Measurements from ENCODE around the gene OSBPL5. TPM values are rescaled to one million over a fixed set of nuclear protein-coding genes. Genes with fewer than 3 reads are reported as not detected.

Gene OSBPL5
- total and polyA plus RNA-seq, 5 donors from 2014 or later = 0.22 to 2.2 (median 0.23) TPM; not detected in 2

GRCh38 chr11:3205261-3206155 lies 40.4 kb upstream of the OSBPL5 start:
- H3K4me1 ChIP-seq (ENCODE audit: control insufficient read depth, insufficient read depth, low read length, poor library complexity, severe bottlenecking) = no peaks in the 10 kb centered on the region
- no peak for ATAC-seq (ENCODE audit: low read depth in 2 of 2)

GRCh38 chr11:3204141-3205015 lies 39.3 kb upstream of the OSBPL5 start:
- ATAC-seq (ENCODE audit: low read depth in 2 of 2) (no peak), DNase-seq (no peak)
- no peaks in the 10 kb centered on the region for H3K36me3 Mint-ChIP-seq
- H3K4me1 Mint-ChIP-seq = peaks cover 0 to 5% (median 0%) of the 10 kb centered on the region in 4 donors
- H3K27ac Mint-ChIP-seq = no peak overlapping the region
- H3K4me3 Mint-ChIP-seq = no peak overlapping the region
- Histone ChIP-seq H3K27ac (ENCODE audit: insufficient read depth, low read length, poor library complexity, severe bottlenecking) (no peak overlapping the region), H3K4me1 (ENCODE audit: control insufficient read depth, insufficient read depth, low read length, poor library complexity, severe bottlenecking) (no peaks in the 10 kb centered on the region), H3K4me3 (ENCODE audit: low read depth, low read length) (no peak overlapping the region), H3K9me3 (ENCODE audit: control insufficient read depth in 2 of 2, low read length in 2 of 2) (no peaks in the 10 kb centered on the region), H3K27me3 (ENCODE audit: control insufficient read depth, insufficient read depth, low read length) (no peaks in the 10 kb centered on the region), H3K36me3 (ENCODE audit: control insufficient read depth, insufficient read depth, low read length) (no peaks in the 10 kb centered on the region)
- H3K9me3 Mint-ChIP-seq = peaks cover 0 to 2% (median 0%) of the 10 kb centered on the region in 7 donors
- peaks cover 21% of the 10 kb centered on the region for H3K27me3 Mint-ChIP-seq

More at GRCh38 chr11:3205261-3206155, 40.4 kb upstream of the OSBPL5 start:
- no peaks in the 10 kb centered on the region for H3K27me3 ChIP-seq (ENCODE audit: control insufficient read depth, insufficient read depth, low read length)
- H3K9me3 ChIP-seq (ENCODE audit: control insufficient read depth in 2 of 2, low read length in 2 of 2) = no peaks in the 10 kb centered on the region
- Mint-ChIP-seq H3K4me3 (no peak overlapping the region), H3K27me3 (peaks cover 21% of the 10 kb centered on the region), H3K36me3 (no peaks in the 10 kb centered on the region), H3K9me3 (peaks cover 0 to 2% (median 0%) of the 10 kb centered on the region in 7 donors), H3K27ac (no peak overlapping the region), H3K4me1 (peaks cover 0 to 5% (median 0%) of the 10 kb centered on the region in 4 donors)
- no peak overlapping the region for H3K4me3 ChIP-seq (ENCODE audit: low read depth, low read length)
- no peak for DNase-seq
- no peaks in the 10 kb centered on the region for H3K36me3 ChIP-seq (ENCODE audit: control insufficient read depth, insufficient read depth, low read length)
- H3K27ac ChIP-seq (ENCODE audit: insufficient read depth, low read length, poor library complexity, severe bottlenecking) = no peak overlapping the region

- no peak overlapping the region for H3K4me3 Mint-ChIP-seq
- no peaks in the 10 kb centered on the region for H3K9me3 Mint-ChIP-seq
- H3K36me3 ChIP-seq (ENCODE audit: control insufficient read depth, insufficient read depth, low read length) = no peaks in the 10 kb centered on the region
- peaks cover 15% of the 10 kb centered on the region for H3K27me3 Mint-ChIP-seq
- H3K9me3 ChIP-seq (ENCODE audit: control insufficient read depth in 2 of 2, low read length in 2 of 2) = no peaks in the 10 kb centered on the region
- H3K27ac Mint-ChIP-seq = no peak overlapping the region
- H3K4me1 Mint-ChIP-seq = peaks cover 0 to 5% (median 0%) of the 10 kb centered on the region in 4 donors
- H3K4me1 ChIP-seq (ENCODE audit: control insufficient read depth, insufficient read depth, low read length, poor library complexity, severe bottlenecking) = no peaks in the 10 kb centered on the region
- H3K27ac ChIP-seq (ENCODE audit: insufficient read depth, low read length, poor library complexity, severe bottlenecking) = no peak overlapping the region
- no peaks in the 10 kb centered on the region for H3K36me3 Mint-ChIP-seq
- ATAC-seq (ENCODE audit: low read depth in 2 of 2) (no peak), DNase-seq (no peak)
- H3K27me3 ChIP-seq (ENCODE audit: control insufficient read depth, insufficient read depth, low read length) = no peaks in the 10 kb centered on the region
- H3K4me3 ChIP-seq (ENCODE audit: low read depth, low read length) = no peak overlapping the region
Measured at GRCh38 chr11:3203221-3204043, 38.3 kb upstream of the OSBPL5 start.

GRCh38 chr11:3202759-3203158 lies 37.6 kb upstream of the OSBPL5 start:
- no peak for DNase-seq
- H3K9me3 ChIP-seq (ENCODE audit: control insufficient read depth in 2 of 2, low read length in 2 of 2) = no peaks in the 10 kb centered on the region

GRCh38 chr11:3202305-3202704 lies 37.2 kb upstream of the OSBPL5 start:
- Histone ChIP-seq H3K4me1 (ENCODE audit: control insufficient read depth, insufficient read depth, low read length, poor library complexity, severe bottlenecking) (no peaks in the 10 kb centered on the region), H3K27ac (ENCODE audit: insufficient read depth, low read length, poor library complexity, severe bottlenecking) (no peak overlapping the region), H3K4me3 (ENCODE audit: low read depth, low read length) (no peak overlapping the region), H3K36me3 (ENCODE audit: control insufficient read depth, insufficient read depth, low read length) (no peaks in the 10 kb centered on the region), H3K9me3 (ENCODE audit: control insufficient read depth in 2 of 2, low read length in 2 of 2) (no peaks in the 10 kb centered on the region), H3K27me3 (ENCODE audit: control insufficient read depth, insufficient read depth, low read length) (no peaks in the 10 kb centered on the region)
- no peak for ATAC-seq (ENCODE audit: low read depth in 2 of 2)
- Mint-ChIP-seq H3K9me3 (no peaks in the 10 kb centered on the region), H3K27ac (no peak overlapping the region), H3K36me3 (no peaks in the 10 kb centered on the region), H3K27me3 (peaks cover 15% of the 10 kb centered on the region), H3K4me1 (peaks cover 0 to 5% (median 0%) of the 10 kb centered on the region in 4 donors), H3K4me3 (no peak overlapping the region)
- no peak for DNase-seq

More at GRCh38 chr11:3202759-3203158, 37.6 kb upstream of the OSBPL5 start:
- H3K4me3 Mint-ChIP-seq = no peak overlapping the region
- no peak for ATAC-seq (ENCODE audit: low read depth in 2 of 2)
- H3K36me3 ChIP-seq (ENCODE audit: control insufficient read depth, insufficient read depth, low read length) = no peaks in the 10 kb centered on the region
- H3K4me3 ChIP-seq (ENCODE audit: low read depth, low read length) = no peak overlapping the region
- H3K27me3 ChIP-seq (ENCODE audit: control insufficient read depth, insufficient read depth, low read length) = no peaks in the 10 kb centered on the region
- peaks cover 15% of the 10 kb centered on the region for H3K27me3 Mint-ChIP-seq
- no peaks in the 10 kb centered on the region for H3K4me1 ChIP-seq (ENCODE audit: control insufficient read depth, insufficient read depth, low read length, poor library complexity, severe bottlenecking)
- H3K36me3 Mint-ChIP-seq = no peaks in the 10 kb centered on the region
- H3K27ac ChIP-seq (ENCODE audit: insufficient read depth, low read length, poor library complexity, severe bottlenecking) = no peak overlapping the region
- H3K9me3 Mint-ChIP-seq = no peaks in the 10 kb centered on the region
- H3K27ac Mint-ChIP-seq = no peak overlapping the region
- peaks cover 0 to 5% (median 0%) of the 10 kb centered on the region in 4 donors for H3K4me1 Mint-ChIP-seq

- Histone ChIP-seq H3K9me3 (ENCODE audit: control insufficient read depth in 2 of 2, low read length in 2 of 2) (no peaks in the 10 kb centered on the region), H3K4me3 (ENCODE audit: low read depth, low read length) (no peak overlapping the region), H3K36me3 (ENCODE audit: control insufficient read depth, insufficient read depth, low read length) (no peaks in the 10 kb centered on the region), H3K27ac (ENCODE audit: insufficient read depth, low read length, poor library complexity, severe bottlenecking) (no peak overlapping the region), H3K27me3 (ENCODE audit: control insufficient read depth, insufficient read depth, low read length) (no peaks in the 10 kb centered on the region), H3K4me1 (ENCODE audit: control insufficient read depth, insufficient read depth, low read length, poor library complexity, severe bottlenecking) (no peaks in the 10 kb centered on the region)
- H3K4me1 Mint-ChIP-seq = peaks cover 0 to 5% (median 0%) of the 10 kb centered on the region in 4 donors
- H3K9me3 Mint-ChIP-seq = no peaks in the 10 kb centered on the region
- H3K27ac Mint-ChIP-seq = no peak overlapping the region
- H3K36me3 Mint-ChIP-seq = no peaks in the 10 kb centered on the region
- ATAC-seq (ENCODE audit: low read depth in 2 of 2) (no peak), DNase-seq (no peak)
- H3K27me3 Mint-ChIP-seq = peaks cover 15% of the 10 kb centered on the region
- H3K4me3 Mint-ChIP-seq = no peak overlapping the region
Measured at GRCh38 chr11:3201677-3202181, 36.6 kb upstream of the OSBPL5 start.

- DNase-seq (no peak), ATAC-seq (ENCODE audit: low read depth in 2 of 2) (no peak)
- Histone ChIP-seq H3K27ac (ENCODE audit: insufficient read depth, low read length, poor library complexity, severe bottlenecking) (no peak overlapping the region), H3K36me3 (ENCODE audit: control insufficient read depth, insufficient read depth, low read length) (no peaks in the 10 kb centered on the region), H3K27me3 (ENCODE audit: control insufficient read depth, insufficient read depth, low read length) (no peaks in the 10 kb centered on the region), H3K4me3 (ENCODE audit: low read depth, low read length) (no peak overlapping the region), H3K4me1 (ENCODE audit: control insufficient read depth, insufficient read depth, low read length, poor library complexity, severe bottlenecking) (no peaks in the 10 kb centered on the region), H3K9me3 (ENCODE audit: control insufficient read depth in 2 of 2, low read length in 2 of 2) (no peaks in the 10 kb centered on the region)
- Mint-ChIP-seq H3K4me1 (peaks cover 0 to 5% (median 0%) of the 10 kb centered on the region in 4 donors), H3K27me3 (peaks cover 15% of the 10 kb centered on the region), H3K36me3 (no peaks in the 10 kb centered on the region), H3K27ac (no peak overlapping the region), H3K4me3 (no peak overlapping the region), H3K9me3 (no peaks in the 10 kb centered on the region)
Measured at GRCh38 chr11:3201112-3201581, 36.0 kb upstream of the OSBPL5 start.

All from CD4-positive, CD25-positive, alpha-beta regulatory T cell (primary cell).